ENCODE measurements around the gene KRTAP13-4. TPM values are rescaled to one million over a fixed set of nuclear protein-coding genes. Genes with fewer than 3 reads are reported as not detected.

KRTAP13-4 gene, protein sequence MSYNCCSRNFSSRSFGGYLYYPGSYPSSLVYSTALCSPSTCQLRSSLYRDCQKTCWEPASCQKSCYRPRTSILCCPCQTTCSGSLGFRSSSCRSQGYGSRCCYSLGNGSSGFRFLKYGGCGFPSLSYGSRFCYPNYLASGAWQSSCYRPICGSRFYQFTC
- total RNA-seq: not detected
- polyA plus RNA-seq (ENCODE audit: insufficient read length in 6 of 6): not detected
- long read RNA-seq, donor 1: 0 reads
- long read RNA-seq, donor 2: 0 reads
- long read RNA-seq, donor 3: 0 reads
- long read RNA-seq, donor 4: 0 reads
- long read RNA-seq, donor 5: 0 reads
- long read RNA-seq, donor 6: 0 reads
- long read RNA-seq, donor 7: 0 reads
- long read RNA-seq, donor 8: 0 reads
- long read RNA-seq, donor 9: 0 reads
- long read RNA-seq, donor 10: 0 reads
- long read RNA-seq, donor 11: 0 reads
- long read RNA-seq, donor 12: 0 reads

DNA sequence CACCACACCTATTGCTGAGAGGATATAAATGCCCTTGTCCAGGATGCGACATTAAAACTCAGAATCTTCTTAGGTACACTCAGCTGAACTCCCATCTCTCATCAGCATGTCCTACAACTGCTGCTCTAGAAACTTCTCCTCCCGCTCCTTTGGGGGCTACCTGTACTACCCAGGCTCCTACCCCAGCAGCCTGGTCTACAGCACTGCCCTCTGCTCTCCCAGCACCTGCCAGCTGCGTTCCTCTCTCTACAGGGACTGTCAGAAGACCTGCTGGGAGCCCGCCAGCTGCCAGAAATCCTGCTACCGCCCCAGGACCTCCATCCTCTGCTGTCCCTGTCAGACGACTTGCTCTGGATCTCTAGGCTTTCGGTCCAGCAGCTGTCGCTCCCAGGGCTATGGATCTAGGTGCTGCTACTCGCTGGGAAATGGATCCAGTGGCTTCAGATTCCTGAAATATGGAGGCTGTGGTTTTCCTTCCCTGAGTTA, at the start of gene KRTAP13-4:
KRTAP13-4 (plus strand) TSS at position 51 of the 486 bp plus-strand sequence; CDS start at position 107, 56 bp downstream.
- Histone ChIP-seq H3K27me3 (no peaks in the 10 kb centered on the region), H3K4me3 (no peak within 1 kb of the TSS), H3K36me3 (no peaks in the 10 kb centered on the region), H3K27ac (no peak within 1 kb of the TSS), H3K9me3 (no peaks in the 10 kb centered on the region), H3K4me1 (no peaks in the 10 kb centered on the region)
- DNase-seq (peak in 1 of 4 donors; percentile 30), ATAC-seq (no peak)
- intact Hi-C loops (cut with DNase I): no loop called here
- TF ChIP-seq, protein P1, sequence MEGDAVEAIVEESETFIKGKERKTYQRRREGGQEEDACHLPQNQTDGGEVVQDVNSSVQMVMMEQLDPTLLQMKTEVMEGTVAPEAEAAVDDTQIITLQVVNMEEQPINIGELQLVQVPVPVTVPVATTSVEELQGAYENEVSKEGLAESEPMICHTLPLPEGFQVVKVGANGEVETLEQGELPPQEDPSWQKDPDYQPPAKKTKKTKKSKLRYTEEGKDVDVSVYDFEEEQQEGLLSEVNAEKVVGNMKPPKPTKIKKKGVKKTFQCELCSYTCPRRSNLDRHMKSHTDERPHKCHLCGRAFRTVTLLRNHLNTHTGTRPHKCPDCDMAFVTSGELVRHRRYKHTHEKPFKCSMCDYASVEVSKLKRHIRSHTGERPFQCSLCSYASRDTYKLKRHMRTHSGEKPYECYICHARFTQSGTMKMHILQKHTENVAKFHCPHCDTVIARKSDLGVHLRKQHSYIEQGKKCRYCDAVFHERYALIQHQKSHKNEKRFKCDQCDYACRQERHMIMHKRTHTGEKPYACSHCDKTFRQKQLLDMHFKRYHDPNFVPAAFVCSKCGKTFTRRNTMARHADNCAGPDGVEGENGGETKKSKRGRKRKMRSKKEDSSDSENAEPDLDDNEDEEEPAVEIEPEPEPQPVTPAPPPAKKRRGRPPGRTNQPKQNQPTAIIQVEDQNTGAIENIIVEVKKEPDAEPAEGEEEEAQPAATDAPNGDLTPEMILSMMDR (IDR thresholded peaks at IDR 0.05): no peak

DNA sequence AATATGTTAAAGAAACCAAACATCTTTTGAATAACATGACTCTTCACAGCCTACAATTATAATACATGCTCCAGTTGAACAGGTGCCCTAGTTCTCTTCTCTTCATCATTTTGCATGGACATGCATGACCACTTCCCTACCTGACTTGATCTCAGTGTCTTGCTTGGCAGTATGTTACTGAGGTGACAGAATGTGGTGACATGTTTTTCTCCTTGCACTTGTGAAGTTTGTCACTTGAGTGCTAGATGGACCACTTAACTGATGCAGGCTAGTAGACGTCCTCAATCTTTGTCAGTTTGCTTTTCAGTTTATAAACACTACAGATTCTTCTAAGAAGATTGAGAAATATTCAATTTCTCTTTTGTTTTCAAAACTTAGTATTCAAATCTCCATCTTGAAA, 47.8 kb upstream of the KRTAP13-4 start:
- Histone ChIP-seq H3K27ac (no peak overlapping the region), H3K27me3 (no peaks in the 10 kb centered on the region), H3K4me3 (no peak overlapping the region), H3K36me3 (no peaks in the 10 kb centered on the region), H3K4me1 (no peaks in the 10 kb centered on the region), H3K9me3 (no peaks in the 10 kb centered on the region)
- intact Hi-C loops (cut with DNase I): no loop called here
- TF ChIP-seq, protein P1 (IDR thresholded peaks at IDR 0.05): no peak
- ATAC-seq (no peak), DNase-seq (no peak)

DNA sequence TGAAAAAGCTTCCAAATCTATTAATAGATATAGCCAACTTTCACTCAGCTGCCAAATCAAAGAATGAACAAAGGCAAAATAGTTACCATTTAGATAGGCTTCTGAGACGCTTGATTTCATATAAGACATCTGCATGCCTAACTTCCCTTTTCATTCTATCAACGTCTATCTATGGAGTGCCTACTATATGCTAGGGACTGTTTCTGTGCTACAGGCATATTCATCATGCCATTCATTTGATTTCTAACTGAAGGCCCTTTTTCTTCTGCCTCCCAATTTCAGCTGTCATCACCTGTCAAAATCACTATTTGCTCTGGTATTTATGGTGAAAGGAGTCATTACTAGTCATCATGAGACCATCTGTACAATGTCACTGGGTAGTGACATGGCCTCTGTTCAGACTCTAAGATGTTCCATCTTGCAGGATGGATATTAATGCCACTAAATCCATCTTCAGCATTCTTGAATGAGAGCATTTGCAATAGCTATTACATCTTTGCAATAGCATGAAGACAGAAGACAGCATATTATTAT, 38.5 kb upstream of the KRTAP13-4 start:
- DNase-seq: no peak
- TF ChIP-seq, protein P1 (IDR thresholded peaks at IDR 0.05): no peak
- peaks cover 0 to 10% of the 10 kb centered on the region in 2 donors for H3K9me3 ChIP-seq
- no peaks in the 10 kb centered on the region for H3K36me3 ChIP-seq
- no peaks in the 10 kb centered on the region for H3K27me3 ChIP-seq
- H3K4me3 ChIP-seq: no peak overlapping the region
- no peak overlapping the region for H3K27ac ChIP-seq
- no peaks in the 10 kb centered on the region for H3K4me1 ChIP-seq
- ATAC-seq: no peak
- intact Hi-C loops (cut with DNase I): no loop called here

DNA sequence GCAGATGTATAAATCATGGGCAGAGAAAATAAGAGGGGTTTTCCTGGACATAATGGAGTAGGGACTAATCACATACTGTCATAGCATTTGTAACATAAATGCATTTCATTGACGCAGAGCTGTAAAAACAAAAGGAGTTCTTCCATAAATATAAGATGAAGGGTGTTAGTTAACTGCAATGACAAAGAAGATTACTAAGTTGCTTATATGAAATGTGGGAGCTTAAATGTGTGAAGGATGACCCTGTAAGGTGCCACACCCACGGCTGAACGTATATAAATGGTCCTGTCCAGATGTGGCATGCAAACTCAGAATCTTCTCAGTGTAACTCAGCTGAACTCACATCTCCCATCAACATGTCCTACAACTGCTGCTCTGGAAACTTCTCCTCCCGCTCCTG, 34.3 kb upstream of the KRTAP13-4 start, which contains the start of gene KRTAP13-1:
KRTAP13-1 (plus strand) TSS at position 301 of the 400 bp plus-strand sequence; CDS start at position 357, 56 bp downstream.
- H3K27me3 ChIP-seq: no peaks in the 10 kb centered on the region
- no peaks in the 10 kb centered on the region for H3K36me3 ChIP-seq
- no peaks in the 10 kb centered on the region for H3K4me1 ChIP-seq
- H3K27ac ChIP-seq: no peak within 1 kb of the TSS
- peaks cover 0 to 4% of the 10 kb centered on the region in 2 donors for H3K9me3 ChIP-seq
- intact Hi-C loops (cut with DNase I): no loop called here
- H3K4me3 ChIP-seq: no peak within 1 kb of the TSS
- TF ChIP-seq, protein P1 (IDR thresholded peaks at IDR 0.05): no peak
- DNase-seq (no peak), ATAC-seq (no peak)

All from left lung (tissue), 14 donors.